ENCODE results near the gene DUXA. TPM values are rescaled to one million over a fixed set of nuclear protein-coding genes. Genes with fewer than 3 reads are reported as not detected.

DUXA gene
- total RNA-seq, 1 donor from 2014 or later, result not detected

Other genes with a start within 250 kb of the DUXA start
- not detected in 2 replicates for gene USP29, start 47.5 kb downstream of the DUXA start, total RNA-seq
- gene ZIM3, start 22.3 kb downstream of the DUXA start, total RNA-seq, result not detected in 2 replicates
- gene ZNF264, start 24.0 kb upstream of the DUXA start, total RNA-seq, result 43.1 and 46.1 TPM in 2 replicates
- 1.3 and 1.6 TPM in 2 replicates for gene AURKC, start 63.5 kb upstream of the DUXA start, total RNA-seq
- gene ZNF805, start 73.1 kb upstream of the DUXA start, total RNA-seq, result 21.9 and 27.9 TPM in 2 replicates
- 126 and 131 TPM in 2 replicates for gene ZNF460, start 113.0 kb upstream of the DUXA start, total RNA-seq
- 13.2 and 14.7 TPM in 2 replicates for gene ZNF543, start 153.0 kb upstream of the DUXA start, total RNA-seq
- 12.7 and 13.7 TPM in 2 replicates for gene ZNF304, start 183.8 kb upstream of the DUXA start, total RNA-seq
- 13.7 and 16.5 TPM in 2 replicates for gene TRAPPC2B, start 196.1 kb upstream of the DUXA start, total RNA-seq
- gene ZNF547, start 196.1 kb upstream of the DUXA start, total RNA-seq, result 3.6 and 3.9 TPM in 2 replicates
- gene ZNF548, start 222.4 kb upstream of the DUXA start, total RNA-seq, result 30.1 and 31.9 TPM in 2 replicates
- gene ZNF17, start 243.7 kb upstream of the DUXA start, total RNA-seq, result 9.0 and 11.3 TPM in 2 replicates

All from bronchial epithelial cell (primary cell).